ENCODE measurements around the gene TRDMT1.

DNA sequence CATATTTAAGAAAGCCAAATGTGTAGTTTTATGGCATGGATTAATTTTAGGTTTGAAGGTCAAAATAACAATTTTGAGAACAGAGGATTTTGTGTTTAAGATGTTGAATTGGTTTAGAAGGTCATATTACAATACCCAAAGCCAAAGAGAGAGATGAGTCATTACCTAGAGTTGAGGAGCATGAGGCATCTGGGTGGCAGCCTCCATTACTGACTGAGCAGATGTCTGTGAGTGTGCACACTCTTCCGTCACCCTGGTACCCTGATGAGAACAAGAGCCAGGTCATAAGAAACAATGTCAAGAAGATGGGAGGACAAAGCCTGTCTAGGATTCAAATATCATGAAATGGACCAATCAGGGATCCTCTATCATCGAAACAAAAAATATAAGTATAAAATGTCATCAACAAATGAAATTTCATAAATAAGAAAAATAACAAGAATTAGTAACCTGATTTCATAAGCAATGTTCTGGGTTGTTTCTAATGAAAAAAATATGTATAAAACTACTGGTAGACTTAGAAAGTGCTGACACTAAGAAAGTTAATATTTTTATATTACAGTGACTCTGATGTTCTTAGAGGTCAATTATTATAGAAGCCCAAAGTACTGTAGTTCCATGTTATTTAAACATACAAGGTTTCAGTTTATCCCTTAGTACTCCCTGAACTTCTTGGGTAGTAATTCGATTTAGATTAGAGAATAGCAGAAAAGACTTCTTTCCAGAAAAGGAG, 91.8 kb downstream of the TRDMT1 start:
- TF ChIP-seq, protein P1, sequence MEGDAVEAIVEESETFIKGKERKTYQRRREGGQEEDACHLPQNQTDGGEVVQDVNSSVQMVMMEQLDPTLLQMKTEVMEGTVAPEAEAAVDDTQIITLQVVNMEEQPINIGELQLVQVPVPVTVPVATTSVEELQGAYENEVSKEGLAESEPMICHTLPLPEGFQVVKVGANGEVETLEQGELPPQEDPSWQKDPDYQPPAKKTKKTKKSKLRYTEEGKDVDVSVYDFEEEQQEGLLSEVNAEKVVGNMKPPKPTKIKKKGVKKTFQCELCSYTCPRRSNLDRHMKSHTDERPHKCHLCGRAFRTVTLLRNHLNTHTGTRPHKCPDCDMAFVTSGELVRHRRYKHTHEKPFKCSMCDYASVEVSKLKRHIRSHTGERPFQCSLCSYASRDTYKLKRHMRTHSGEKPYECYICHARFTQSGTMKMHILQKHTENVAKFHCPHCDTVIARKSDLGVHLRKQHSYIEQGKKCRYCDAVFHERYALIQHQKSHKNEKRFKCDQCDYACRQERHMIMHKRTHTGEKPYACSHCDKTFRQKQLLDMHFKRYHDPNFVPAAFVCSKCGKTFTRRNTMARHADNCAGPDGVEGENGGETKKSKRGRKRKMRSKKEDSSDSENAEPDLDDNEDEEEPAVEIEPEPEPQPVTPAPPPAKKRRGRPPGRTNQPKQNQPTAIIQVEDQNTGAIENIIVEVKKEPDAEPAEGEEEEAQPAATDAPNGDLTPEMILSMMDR (IDR thresholded peaks at IDR 0.05 in 8 of 11, conservative IDR thresholded peaks at IDR 0.05 in 3 of 11): no peak
- no peak for TF ChIP-seq POLR2AphosphoS5 (IDR thresholded peaks at IDR 0.05)
- no peak for TF ChIP-seq POLR2A (IDR thresholded peaks at IDR 0.05)
